ENCODE measurements around the gene OPCML. TPM values are rescaled to one million over a fixed set of nuclear protein-coding genes. Genes with fewer than 3 reads are reported as not detected.

OPCML gene
- total and polyA plus RNA-seq, 2 of the 13 experiments (the other 11 are each of a cell fraction or from before 2014, with no cell fraction given) = not detected

- TF ChIP-seq IRF1 (CRISPR knock-in tag; IDR thresholded peaks at IDR 0.05; ENCODE audit: low read depth) (no peak), ZNF691 (CRISPR knock-in tag; IDR thresholded peaks at IDR 0.05; ENCODE audit: borderline replicate concordance, low read depth) (no peak), GABPA (IDR thresholded peaks at IDR 0.05; ENCODE audit: low read depth, low read length) (no peak), GABPA (CRISPR knock-in tag; IDR thresholded peaks at IDR 0.05; ENCODE audit: low read depth) (no peak), MAX (IDR thresholded peaks at IDR 0.05) (no peak), NKX3-1 (CRISPR knock-in tag; IDR thresholded peaks at IDR 0.05) (no peak)
Measured at GRCh38 chr11:132644520-132645239, 887.6 kb downstream of the OPCML start (continued).

GRCh38 chr11:132643239-132643638 is 889.1 kb downstream of the OPCML start:
- no peak for DNase-seq (ENCODE audit: low spot score)
- H3K9me3 ChIP-seq (ENCODE audit: low read length) = peaks cover 40% of the 10 kb centered on the region
- no peak overlapping the region for H3K27ac ChIP-seq (ENCODE audit: extremely low read length, insufficient read depth, low read length)
- no peak for FAIRE-seq
- intact Hi-C loops (cut with micrococcal nuclease; ENCODE audit: unreplicated experiment) (no loop called here), in situ Hi-C loops (cut with HindIII; ENCODE audit: extremely low pct_ligation_motif_present, low pct_unique_long_range_greater_than_20kb) (no loop called here)
- no peak overlapping the region for H3K4me2 ChIP-seq (ENCODE audit: low read depth, low read length)
- no peaks in the 10 kb centered on the region for H3K79me2 ChIP-seq (ENCODE audit: insufficient read depth, low read length)
- H3K27me3 ChIP-seq (ENCODE audit: control insufficient read depth in 1 of 2, insufficient read depth in 2 of 2, low read length in 2 of 2) = no peaks in the 10 kb centered on the region
- no TSS peak for BruUV-seq (replicated peaks)
- no peak for TF ChIP-seq TEAD2 (CRISPR knock-in tag; IDR thresholded peaks at IDR 0.05)
- TF ChIP-seq KDM6A (CRISPR knock-in tag; IDR thresholded peaks at IDR 0.05; ENCODE audit: low read depth) = no peak
- TF ChIP-seq RAD51 (IDR thresholded peaks at IDR 0.05; ENCODE audit: borderline replicate concordance) = no peak
- no peak for TF ChIP-seq EED (CRISPR knock-in tag; IDR thresholded peaks at IDR 0.05)
- no peak for TF ChIP-seq SSRP1 (CRISPR knock-in tag; IDR thresholded peaks at IDR 0.05)
- no peak for TF ChIP-seq ZNF101 (CRISPR knock-in tag; IDR thresholded peaks at IDR 0.05; ENCODE audit: borderline replicate concordance, low read depth)
- TF ChIP-seq SALL1 (CRISPR knock-in tag; IDR thresholded peaks at IDR 0.05) = no peak
- no peak for TF ChIP-seq KLF16 (CRISPR knock-in tag; IDR thresholded peaks at IDR 0.05)
- 0% methylated on average over 4 of the region's 9 CpGs for WGBS (ENCODE audit: low lambda C conversion rate)
- no peak overlapping the region for H2AFZ ChIP-seq (ENCODE audit: low read length)
- H4K20me1 ChIP-seq (ENCODE audit: insufficient read depth, low read length) = no peaks in the 10 kb centered on the region
- no peaks in the 10 kb centered on the region for H3K4me1 ChIP-seq (ENCODE audit: insufficient read depth, low read length)
- no peaks in the 10 kb centered on the region for H3K36me3 ChIP-seq (replicated peaks in 1 of 2; ENCODE audit: control insufficient read depth in 1 of 2, insufficient read depth in 2 of 2, low read length in 2 of 2)
- ChIA-PET CTCF (ENCODE audit: low intra/inter-chr PET ratio, low total read pairs) (no interaction called here), POLR2A (no interaction called here)
- no peak for ATAC-seq
- no peak overlapping the region for H3K4me3 ChIP-seq (replicated peaks in 1 of 3; ENCODE audit: insufficient read depth in 1 of 3, low read depth in 2 of 3, low read length in 3 of 3)
- no peak overlapping the region for H3K9ac ChIP-seq (ENCODE audit: insufficient read depth, low read depth, low read length)

All from HepG2 (cell line).